Ovary (tissue), 9 donors: ENCODE data around the gene MZT2A. TPM values are rescaled to one million over a fixed set of nuclear protein-coding genes. Genes with fewer than 3 reads are reported as not detected.
A peak's percentile ranks its signal among the peaks of the same experiment; 100 is the strongest.
"Not testable (repeated sequence)": the region's sequence is repeated elsewhere in the genome, so short reads cannot be mapped to it uniquely, and the experiment has no call there.

ENCODE experiments used
- DNase-seq, 5 donors: peaks; one replicate each; pipeline ENCODE4 v3.0.0-alpha.2; 2019 to 2020
- H3K27ac ChIP-seq, 2 donors: fragments of 200-600 bp; one replicate each; pipeline versions ENCODE4 v1.5.1 to v1.8.0; 2019 to 2022
- H3K27me3 ChIP-seq: fragments of 200-600 bp; one replicate; pipeline ENCODE4 v1.8.0; 2022
- H3K36me3 ChIP-seq: fragments of 200-600 bp; sonication (generic); one replicate; pipeline ENCODE4 v1.5.1; 2019
- H3K4me1 ChIP-seq: one replicate; pipeline ENCODE4 v1.8.1; 2013; ENCODE audit warnings: mild to moderate bottlenecking, moderate library complexity; ENCODE audit not compliant: insufficient read depth
- H3K4me3 ChIP-seq: fragments of 200-600 bp; sonication (generic); one replicate; pipeline ENCODE4 v1.5.1; 2017
- H3K9me3 ChIP-seq, 2 donors: fragments of 200-600 bp in 1 of 2; sonication (generic) in 1 of 2; one replicate each; pipeline versions ENCODE4 v1.5.1 to v1.8.1; 2013 to 2019; ENCODE audit warnings: mild to moderate bottlenecking in 1 of 2, moderate library complexity in 1 of 2
- EP300 ChIP-seq: sonication (generic); formaldehyde crosslinking; IDR thresholded peaks from one replicate; pipeline ENCODE4 v1.6.1; 2017; ENCODE audit warnings: antibody characterized with exemption
- POLR2A ChIP-seq: fragments of 450-650 bp; IDR thresholded peaks from one replicate; pipeline ENCODE4 v1.6.1; 2017; ENCODE audit warnings: antibody characterized with exemption, mild to moderate bottlenecking, moderate library complexity
- WGBS, 3 donors: extraction: QIAGEN DNeasy Blood & Tissue Kit in 1 of 3; methylation state at CpG; one replicate each; pipeline versions ENCODE4 v1.1.5 to v1.1.7; 2013 to 2017; 5-methylcytosine and 5-hydroxymethylcytosine counted together
- intact Hi-C, 4 donors: fragments of 100-400 bp; cut with DNase I; formaldehyde crosslinking; loops; one replicate each; pipeline versions ENCODE4 v1.11.0 to v1.15.1; 2022 to 2023
- polyA plus RNA-seq, 2 donors: library from polyadenylated mRNA; stranded (reverse); fragments of 200-250 nt in 1 of 2; fragments of 350-450 nt in 1 of 2; fragmentation: Illumina TruSeq in 1 of 2; extraction: RNeasy Lipid Tissue Mini Kit (QIAGEN cat#74804) in 1 of 2; gene quantifications; one replicate each; pipeline ENCODE4 v1.2.3, GENCODE V29; 2013 to 2014
- total RNA-seq, 7 donors: library from RNA; depleted of rRNA in 2 of 7; stranded (reverse); fragments of >200 nt in 2 of 7; fragmentation: NEBNext Ultra II Directional in 3 of 7; extraction: Animal tissue kit (Norgen Biotek cat#: 25700) in 3 of 7; gene quantifications; one replicate each; pipeline versions ENCODE4 v1.1.0 to v1.2.4, GENCODE V29; 2016 to 2023
- TF ChIP-seq, protein P1 (sequence below), 3 donors: fragments of 450-650 bp in 2 of 3; fragments of 200-600 bp in 1 of 3; IDR thresholded peaks; one replicate each; pipeline versions ENCODE4 v1.5.1 to v1.8.0; 2016 to 2022; ENCODE audit warnings: antibody characterized with exemption in 3 of 3, mild to moderate bottlenecking in 1 of 3
- donor health status: DM: no; HTN: no; CAD: no; lungs with moderate emphysema.
- donor health status: DM: no; HTN: no; CAD: no.
- donor health status: Bipolar disorder and iron deficiency.
- donor health status: DM: yes; HTN: yes; CAD: no.
- donor health status: DM: no; HTN: no; CAD: no.
- donor health status: DM: yes; HTN: yes; CAD: no.

MZT2A gene
- total and polyA plus RNA-seq, 9 donors: 7.5 to 206 (median 106) TPM

- DNase-seq: no peak
- H3K27me3 ChIP-seq: no peaks in the 10 kb centered on the region
- H3K27ac ChIP-seq: no peak overlapping the region
- H3K9me3 ChIP-seq: no peaks in the 10 kb centered on the region
- no peak overlapping the region for H3K4me3 ChIP-seq
- H3K36me3 ChIP-seq: no peaks in the 10 kb centered on the region
- 80 to 98% (median 91%) methylated on average over 9 of the region's 9 CpGs for WGBS, 3 donors
- intact Hi-C loops: no loop called here
- TF ChIP-seq EP300 (no peak), POLR2A (no peak)
- TF ChIP-seq, protein P1, sequence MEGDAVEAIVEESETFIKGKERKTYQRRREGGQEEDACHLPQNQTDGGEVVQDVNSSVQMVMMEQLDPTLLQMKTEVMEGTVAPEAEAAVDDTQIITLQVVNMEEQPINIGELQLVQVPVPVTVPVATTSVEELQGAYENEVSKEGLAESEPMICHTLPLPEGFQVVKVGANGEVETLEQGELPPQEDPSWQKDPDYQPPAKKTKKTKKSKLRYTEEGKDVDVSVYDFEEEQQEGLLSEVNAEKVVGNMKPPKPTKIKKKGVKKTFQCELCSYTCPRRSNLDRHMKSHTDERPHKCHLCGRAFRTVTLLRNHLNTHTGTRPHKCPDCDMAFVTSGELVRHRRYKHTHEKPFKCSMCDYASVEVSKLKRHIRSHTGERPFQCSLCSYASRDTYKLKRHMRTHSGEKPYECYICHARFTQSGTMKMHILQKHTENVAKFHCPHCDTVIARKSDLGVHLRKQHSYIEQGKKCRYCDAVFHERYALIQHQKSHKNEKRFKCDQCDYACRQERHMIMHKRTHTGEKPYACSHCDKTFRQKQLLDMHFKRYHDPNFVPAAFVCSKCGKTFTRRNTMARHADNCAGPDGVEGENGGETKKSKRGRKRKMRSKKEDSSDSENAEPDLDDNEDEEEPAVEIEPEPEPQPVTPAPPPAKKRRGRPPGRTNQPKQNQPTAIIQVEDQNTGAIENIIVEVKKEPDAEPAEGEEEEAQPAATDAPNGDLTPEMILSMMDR (IDR thresholded peaks at IDR 0.05): no peak
- H3K4me1 ChIP-seq: no peaks in the 10 kb centered on the region
These were observed 17.4 kb upstream of the MZT2A start for GRCh38 chr2:131509615-131510014.

GRCh38 chr2:131504082-131504750 is 12.0 kb upstream of the MZT2A start:
- intact Hi-C loops, H3K36me3 ChIP-seq, H3K9me3 ChIP-seq, H3K27ac ChIP-seq, H3K27me3 ChIP-seq, H3K4me1 ChIP-seq, DNase-seq, H3K4me3 ChIP-seq: not testable (repeated sequence)
- WGBS, 3 donors: 84 to 87% (median 86%) methylated on average over 7 of the region's 7 CpGs

GRCh38 chr2:131503587-131503986 is 11.4 kb upstream of the MZT2A start:
- H3K4me3 ChIP-seq, H3K27me3 ChIP-seq, H3K36me3 ChIP-seq, intact Hi-C loops, H3K9me3 ChIP-seq, DNase-seq, H3K4me1 ChIP-seq, H3K27ac ChIP-seq: not testable (repeated sequence)
- WGBS, 3 donors: 92 to 100% (median 93%) methylated on average over 4 of the region's 4 CpGs

DNA sequence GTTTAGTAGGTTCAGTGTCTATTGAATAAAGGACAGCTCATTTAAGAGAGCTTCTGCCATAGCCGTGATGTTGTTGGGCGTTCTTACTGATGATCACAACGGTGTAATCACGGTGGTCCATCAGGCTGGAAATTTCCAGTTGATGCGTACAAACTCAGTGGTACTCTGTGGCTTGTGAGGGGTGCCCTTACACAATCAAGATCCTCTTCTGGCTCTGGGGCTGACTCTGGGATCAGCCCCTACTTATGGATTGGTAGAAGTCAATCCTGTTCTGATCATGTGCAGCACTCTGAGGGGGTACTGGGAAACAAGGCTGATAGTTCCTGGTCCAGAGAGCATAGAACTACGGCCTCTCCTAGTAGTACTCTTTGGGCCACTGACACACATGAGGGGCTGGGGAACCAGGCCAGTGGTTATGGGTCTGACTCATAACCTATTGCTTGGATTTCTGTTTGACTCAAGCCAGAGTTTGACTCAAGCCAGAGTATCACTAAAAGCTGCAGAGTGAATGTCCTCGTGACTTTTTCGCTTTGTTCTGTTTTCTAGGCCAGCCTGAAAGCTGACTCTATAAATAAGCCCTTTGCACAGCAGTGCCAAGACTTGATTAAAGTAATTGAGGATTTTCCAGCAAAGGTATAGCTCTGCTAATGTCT is 6.2 kb upstream of the MZT2A start:
- H3K27me3 ChIP-seq, H3K4me3 ChIP-seq, H3K36me3 ChIP-seq, H3K9me3 ChIP-seq, H3K27ac ChIP-seq, DNase-seq, H3K4me1 ChIP-seq: not testable (repeated sequence)
- 65 to 82% (median 69%) methylated on average over 8 of the region's 8 CpGs for WGBS, 3 donors
- intact Hi-C loops: loop anchor here in 1 of 4 donors (10.0 kb wide), 1 partner anchor 84 kb away; no protein-coding TSS in a partner anchor

- H3K27me3 ChIP-seq, H3K4me1 ChIP-seq, H3K9me3 ChIP-seq, H3K4me3 ChIP-seq, H3K27ac ChIP-seq, DNase-seq, H3K36me3 ChIP-seq: not testable (repeated sequence)
- 87 to 100% (median 90%) methylated on average over 1 of the region's 1 CpG for WGBS, 3 donors
- intact Hi-C loops: loop anchor here in 1 of 4 donors (10.0 kb wide), 1 partner anchor 81 kb away; no protein-coding TSS in a partner anchor
These were observed 3.3 kb upstream of the MZT2A start for GRCh38 chr2:131495506-131495905.

DNA sequence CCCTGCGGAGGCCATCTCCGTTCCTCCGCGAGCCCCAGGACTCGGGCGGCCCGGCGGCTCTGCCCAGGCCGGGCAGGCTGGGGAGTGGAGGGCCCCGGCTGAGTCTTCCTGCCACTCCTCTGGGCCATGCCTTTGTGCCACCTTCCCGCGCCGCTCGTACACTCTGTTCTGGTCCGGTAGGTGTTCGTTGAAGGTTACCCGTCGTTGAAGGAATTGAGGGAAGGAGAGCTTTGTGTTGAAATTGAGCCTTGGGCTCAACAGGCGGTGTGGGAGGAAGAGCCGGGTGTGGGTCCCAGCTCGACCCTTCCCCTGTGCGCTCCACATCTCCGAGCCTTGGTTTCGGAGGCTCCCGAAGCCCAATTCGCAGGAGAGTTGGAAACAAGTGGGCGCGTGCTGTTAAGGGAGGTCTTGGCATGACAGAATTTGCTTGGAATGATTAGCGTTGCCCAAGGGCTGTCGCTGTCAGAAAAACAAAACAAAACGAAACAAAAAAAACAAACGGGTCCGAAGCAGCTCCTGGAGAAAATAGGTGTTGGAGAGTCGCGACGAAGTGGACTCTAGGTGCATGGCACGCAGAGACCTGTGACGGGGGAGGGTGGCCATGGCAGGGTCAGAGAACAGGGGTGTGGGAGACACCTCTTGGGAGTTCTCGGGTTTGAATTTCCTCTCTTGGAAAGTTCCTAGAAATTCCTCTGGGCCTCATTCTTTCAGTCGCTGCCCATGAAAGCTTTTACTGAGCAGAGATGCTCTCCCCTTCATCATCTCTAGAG is 1.2 kb upstream of the MZT2A start:
- no peaks in the 10 kb centered on the region for H3K36me3 ChIP-seq
- peak overlapping the region; percentile 58 to 85 for H3K27ac ChIP-seq
- WGBS, 3 donors: 0 to 1% (median 0%) methylated on average over 36 to 40 of the region's 40 CpGs
- TF ChIP-seq EP300 (no peak), POLR2A (no peak)
- TF ChIP-seq, protein P1 (IDR thresholded peaks at IDR 0.05): no peak
- H3K4me1 ChIP-seq: no peaks in the 10 kb centered on the region
- H3K9me3 ChIP-seq: no peaks in the 10 kb centered on the region
- no peaks in the 10 kb centered on the region for H3K27me3 ChIP-seq
- intact Hi-C loops: loop anchor here in 2 of 4 donors (5.0 to 10.0 kb wide), 3 partner anchors 79 to 386 kb away; partner anchors contain the start of gene PLEKHB2 (in 1 of the 2)
- no peak for DNase-seq
- peak overlapping the region; percentile 97 for H3K4me3 ChIP-seq
